ENCODE results near the gene PKIG. TPM values are rescaled to one million over a fixed set of nuclear protein-coding genes. Genes with fewer than 3 reads are reported as not detected.

PKIG gene
- polyA plus RNA-seq, 1 donor (not counting 4 experiments of a cell fraction or from before 2014, with no cell fraction given) = 6.6 TPM

DNA sequence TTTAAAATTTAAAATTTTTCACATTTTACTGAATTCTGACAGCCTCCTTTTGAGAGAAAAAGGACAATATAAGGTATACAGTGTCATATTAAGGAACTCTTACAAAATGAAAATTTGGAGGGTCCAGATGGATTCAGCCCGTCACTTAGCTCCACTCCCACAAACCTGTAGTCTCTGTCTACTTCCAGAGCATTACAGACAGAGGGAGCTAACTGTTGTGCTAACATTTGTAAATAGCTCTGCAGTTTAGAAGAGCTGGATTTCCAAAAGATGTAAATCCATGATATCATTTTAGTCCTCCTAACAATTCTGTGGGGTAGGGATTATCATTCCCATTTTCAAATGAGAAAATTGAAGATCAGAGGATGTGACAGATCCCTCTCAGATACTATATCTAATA, 44.4 kb upstream of the PKIG start:
- Histone ChIP-seq H3K36me3 (ENCODE audit: control insufficient read depth in 2 of 2, extremely low read depth in 1 of 2, insufficient read depth in 2 of 2, low read length in 2 of 2) (no peaks in the 10 kb centered on the region), H4K20me1 (ENCODE audit: control insufficient read depth, extremely low read depth, insufficient read depth, low read length) (no peaks in the 10 kb centered on the region), H3K79me2 (ENCODE audit: control insufficient read depth, insufficient read depth, low read length) (no peaks in the 10 kb centered on the region), H3K4me1 (ENCODE audit: control insufficient read depth, extremely low read depth, insufficient read depth, low read length) (peaks cover under 1% of the 10 kb centered on the region), H3K27me3 (ENCODE audit: control insufficient read depth, extremely low read depth, insufficient read depth, low read length) (no peaks in the 10 kb centered on the region), H3K9me1 (ENCODE audit: control insufficient read depth, extremely low read depth, insufficient read depth, low read length) (no peaks in the 10 kb centered on the region), H3K9me3 (ENCODE audit: control insufficient read depth, low read depth, low read length) (no peaks in the 10 kb centered on the region), H2AFZ (ENCODE audit: control insufficient read depth, low read length) (no peak overlapping the region), H3K9ac (ENCODE audit: control insufficient read depth, extremely low read depth, insufficient read depth, low read length) (no peak overlapping the region), H3K4me3 (ENCODE audit: control insufficient read depth in 2 of 3, extremely low read depth in 1 of 3, insufficient read depth in 2 of 3, low read depth in 1 of 3, low read length in 3 of 3) (no peak overlapping the region), H3K27ac (ENCODE audit: control insufficient read depth, insufficient read depth, low read length) (no peak overlapping the region), H3K4me2 (ENCODE audit: control insufficient read depth, extremely low read depth, insufficient read depth, low read depth, low read length) (no peak overlapping the region)
- dilution Hi-C loops (cut with MboI; ENCODE audit: extremely low pct_ligation_motif_present, low sequenced_read_pairs) = no loop called here
- no peak for DNase-seq (ENCODE audit: low read depth, low spot score)
- TF ChIP-seq EZH2 (IDR thresholded peaks at IDR 0.05; ENCODE audit: low read length) = no peak
- TF ChIP-seq, protein P1, sequence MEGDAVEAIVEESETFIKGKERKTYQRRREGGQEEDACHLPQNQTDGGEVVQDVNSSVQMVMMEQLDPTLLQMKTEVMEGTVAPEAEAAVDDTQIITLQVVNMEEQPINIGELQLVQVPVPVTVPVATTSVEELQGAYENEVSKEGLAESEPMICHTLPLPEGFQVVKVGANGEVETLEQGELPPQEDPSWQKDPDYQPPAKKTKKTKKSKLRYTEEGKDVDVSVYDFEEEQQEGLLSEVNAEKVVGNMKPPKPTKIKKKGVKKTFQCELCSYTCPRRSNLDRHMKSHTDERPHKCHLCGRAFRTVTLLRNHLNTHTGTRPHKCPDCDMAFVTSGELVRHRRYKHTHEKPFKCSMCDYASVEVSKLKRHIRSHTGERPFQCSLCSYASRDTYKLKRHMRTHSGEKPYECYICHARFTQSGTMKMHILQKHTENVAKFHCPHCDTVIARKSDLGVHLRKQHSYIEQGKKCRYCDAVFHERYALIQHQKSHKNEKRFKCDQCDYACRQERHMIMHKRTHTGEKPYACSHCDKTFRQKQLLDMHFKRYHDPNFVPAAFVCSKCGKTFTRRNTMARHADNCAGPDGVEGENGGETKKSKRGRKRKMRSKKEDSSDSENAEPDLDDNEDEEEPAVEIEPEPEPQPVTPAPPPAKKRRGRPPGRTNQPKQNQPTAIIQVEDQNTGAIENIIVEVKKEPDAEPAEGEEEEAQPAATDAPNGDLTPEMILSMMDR (optimal IDR thresholded peaks at IDR 0.05 in 1 of 3, IDR thresholded peaks at IDR 0.05 in 1 of 3, conservative IDR thresholded peaks at IDR 0.05 in 1 of 3; ENCODE audit: extremely low read depth in 1 of 3, insufficient read depth in 2 of 3, low read length in 3 of 3) = no peak
- no peak for FAIRE-seq

DNA sequence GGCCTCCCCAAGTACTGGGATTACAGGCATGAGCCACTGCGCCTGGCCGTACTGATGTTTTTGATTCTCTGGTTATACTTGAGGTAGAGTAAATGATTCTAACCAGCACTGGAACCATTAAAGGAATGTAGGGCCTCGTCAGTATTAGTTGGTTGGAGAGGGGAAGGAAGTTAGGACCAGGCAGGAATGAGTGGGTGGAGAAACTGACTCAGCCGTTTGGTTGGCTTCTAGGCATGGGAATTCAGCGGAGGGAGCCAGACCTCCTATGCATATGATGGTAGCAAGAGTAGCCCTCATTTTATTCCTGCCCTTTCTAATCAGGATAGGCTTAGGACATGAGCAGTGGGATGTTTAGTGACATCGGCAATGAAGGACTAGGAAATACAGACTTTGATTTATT, 41.5 kb upstream of the PKIG start:
- no peak for DNase-seq (ENCODE audit: low read depth, low spot score)
- Histone ChIP-seq H3K27me3 (ENCODE audit: control insufficient read depth, extremely low read depth, insufficient read depth, low read length) (no peaks in the 10 kb centered on the region), H3K4me2 (ENCODE audit: control insufficient read depth, extremely low read depth, insufficient read depth, low read depth, low read length) (no peak overlapping the region), H2AFZ (ENCODE audit: control insufficient read depth, low read length) (no peak overlapping the region), H4K20me1 (ENCODE audit: control insufficient read depth, extremely low read depth, insufficient read depth, low read length) (no peaks in the 10 kb centered on the region), H3K27ac (ENCODE audit: control insufficient read depth, insufficient read depth, low read length) (no peak overlapping the region), H3K4me3 (ENCODE audit: control insufficient read depth in 2 of 3, extremely low read depth in 1 of 3, insufficient read depth in 2 of 3, low read depth in 1 of 3, low read length in 3 of 3) (no peak overlapping the region), H3K36me3 (ENCODE audit: control insufficient read depth in 2 of 2, extremely low read depth in 1 of 2, insufficient read depth in 2 of 2, low read length in 2 of 2) (no peaks in the 10 kb centered on the region), H3K4me1 (ENCODE audit: control insufficient read depth, extremely low read depth, insufficient read depth, low read length) (no peaks in the 10 kb centered on the region), H3K9me1 (ENCODE audit: control insufficient read depth, extremely low read depth, insufficient read depth, low read length) (no peaks in the 10 kb centered on the region), H3K79me2 (ENCODE audit: control insufficient read depth, insufficient read depth, low read length) (no peaks in the 10 kb centered on the region), H3K9ac (ENCODE audit: control insufficient read depth, extremely low read depth, insufficient read depth, low read length) (no peak overlapping the region), H3K9me3 (ENCODE audit: control insufficient read depth, low read depth, low read length) (no peaks in the 10 kb centered on the region)
- TF ChIP-seq EZH2 (IDR thresholded peaks at IDR 0.05; ENCODE audit: low read length) = no peak
- TF ChIP-seq, protein P1 (optimal IDR thresholded peaks at IDR 0.05 in 1 of 3, IDR thresholded peaks at IDR 0.05 in 1 of 3, conservative IDR thresholded peaks at IDR 0.05 in 1 of 3; ENCODE audit: extremely low read depth in 1 of 3, insufficient read depth in 2 of 3, low read length in 3 of 3) = no peak
- dilution Hi-C loops (cut with MboI; ENCODE audit: extremely low pct_ligation_motif_present, low sequenced_read_pairs) = no loop called here
- no peak for FAIRE-seq
